Ishikawa (cell line): Measurements from ENCODE around the gene MLX.

Source experiments
- CEBPB ChIP-seq: IDR thresholded peaks from 2 replicates; pipeline ENCODE4 v1.6.1; 2012
- CREB1 ChIP-seq: IDR thresholded peaks from 2 replicates; pipeline ENCODE4 v1.6.1; 2012; ENCODE audit warnings: low read depth
- EP300 ChIP-seq: IDR thresholded peaks from 2 replicates; pipeline ENCODE4 v1.6.1; 2012; ENCODE audit warnings: borderline replicate concordance
- TF ChIP-seq, protein P1 (sequence below): IDR thresholded peaks from 2 replicates; pipeline ENCODE4 v1.6.1; 2012; ENCODE audit warnings: low read depth, mild to moderate bottlenecking

DNA sequence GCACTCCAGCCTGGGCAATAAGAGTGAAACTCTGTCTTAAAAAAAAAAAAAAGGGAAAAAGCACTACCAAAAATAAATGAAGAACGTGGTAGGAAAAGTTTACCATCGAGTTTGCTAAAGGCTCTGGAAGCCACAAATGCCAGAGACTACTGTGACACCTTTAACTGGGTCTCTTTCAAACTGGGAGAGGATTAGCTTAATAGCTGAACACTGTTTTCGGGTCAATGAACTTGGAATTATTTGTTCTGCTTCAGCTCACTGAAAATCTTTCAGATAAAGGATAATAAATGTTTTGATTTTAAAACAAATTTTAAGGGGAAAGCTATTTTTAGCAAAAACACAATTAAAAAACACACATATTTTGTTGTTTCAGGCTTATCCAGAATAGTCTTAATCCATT is 40.9 kb downstream of the MLX start:
- TF ChIP-seq CEBPB (no peak), EP300 (no peak), CREB1 (no peak)
- TF ChIP-seq, protein P1, sequence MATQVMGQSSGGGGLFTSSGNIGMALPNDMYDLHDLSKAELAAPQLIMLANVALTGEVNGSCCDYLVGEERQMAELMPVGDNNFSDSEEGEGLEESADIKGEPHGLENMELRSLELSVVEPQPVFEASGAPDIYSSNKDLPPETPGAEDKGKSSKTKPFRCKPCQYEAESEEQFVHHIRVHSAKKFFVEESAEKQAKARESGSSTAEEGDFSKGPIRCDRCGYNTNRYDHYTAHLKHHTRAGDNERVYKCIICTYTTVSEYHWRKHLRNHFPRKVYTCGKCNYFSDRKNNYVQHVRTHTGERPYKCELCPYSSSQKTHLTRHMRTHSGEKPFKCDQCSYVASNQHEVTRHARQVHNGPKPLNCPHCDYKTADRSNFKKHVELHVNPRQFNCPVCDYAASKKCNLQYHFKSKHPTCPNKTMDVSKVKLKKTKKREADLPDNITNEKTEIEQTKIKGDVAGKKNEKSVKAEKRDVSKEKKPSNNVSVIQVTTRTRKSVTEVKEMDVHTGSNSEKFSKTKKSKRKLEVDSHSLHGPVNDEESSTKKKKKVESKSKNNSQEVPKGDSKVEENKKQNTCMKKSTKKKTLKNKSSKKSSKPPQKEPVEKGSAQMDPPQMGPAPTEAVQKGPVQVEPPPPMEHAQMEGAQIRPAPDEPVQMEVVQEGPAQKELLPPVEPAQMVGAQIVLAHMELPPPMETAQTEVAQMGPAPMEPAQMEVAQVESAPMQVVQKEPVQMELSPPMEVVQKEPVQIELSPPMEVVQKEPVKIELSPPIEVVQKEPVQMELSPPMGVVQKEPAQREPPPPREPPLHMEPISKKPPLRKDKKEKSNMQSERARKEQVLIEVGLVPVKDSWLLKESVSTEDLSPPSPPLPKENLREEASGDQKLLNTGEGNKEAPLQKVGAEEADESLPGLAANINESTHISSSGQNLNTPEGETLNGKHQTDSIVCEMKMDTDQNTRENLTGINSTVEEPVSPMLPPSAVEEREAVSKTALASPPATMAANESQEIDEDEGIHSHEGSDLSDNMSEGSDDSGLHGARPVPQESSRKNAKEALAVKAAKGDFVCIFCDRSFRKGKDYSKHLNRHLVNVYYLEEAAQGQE, result no peak
